Fibroblast of the aortic adventitia (primary cell): ENCODE data around the gene EXOC6B. TPM values are rescaled to one million over a fixed set of nuclear protein-coding genes. Genes with fewer than 3 reads are reported as not detected.

Experiments used
- DNase-seq: peaks from one replicate; pipeline ENCODE4 v3.0.0-alpha.2; 2010; ENCODE audit warnings: low read depth
- H3K4me3 ChIP-seq: 2 replicates; pipeline ENCODE4 v1.5.1; 2011; ENCODE audit warnings: low read depth, mild to moderate bottlenecking, control low read depth, low read length, moderate library complexity
- CTCF ChIP-seq: IDR thresholded peaks from 2 replicates; pipeline ENCODE4 v1.5.1; 2011; ENCODE audit warnings: mild to moderate bottlenecking, low read length, control low read depth, inconsistent platforms; ENCODE audit not compliant: insufficient read depth
- total RNA-seq: library from RNA; depleted of rRNA; stranded (reverse); fragments of >200 nt; gene quantifications from 2 replicates; pipeline ENCODE4 v1.2.3, GENCODE V29; 2012; ENCODE audit warnings: low replicate concordance

Gene EXOC6B
- total RNA-seq, 1 donor = 30.2 TPM

GRCh38 chr2:72678024-72678423 lies 147.8 kb downstream of the EXOC6B start:
- DNase-seq = no peak

GRCh38 chr2:72676341-72677025 lies 149.3 kb downstream of the EXOC6B start:
- TF ChIP-seq CTCF = no peak
- DNase-seq = peak; percentile 31
- H3K4me3 ChIP-seq = no peak overlapping the region

More at GRCh38 chr2:72678024-72678423, 147.8 kb downstream of the EXOC6B start:
- H3K4me3 ChIP-seq = no peak overlapping the region
- TF ChIP-seq CTCF = no peak

- DNase-seq = no peak
- no peak overlapping the region for H3K4me3 ChIP-seq
- TF ChIP-seq CTCF = no peak
Observed at GRCh38 chr2:72674982-72675915, 150.6 kb downstream of the EXOC6B start.

GRCh38 chr2:72673279-72673678 lies 152.6 kb downstream of the EXOC6B start:
- no peak for DNase-seq
- TF ChIP-seq CTCF = no peak
- no peak overlapping the region for H3K4me3 ChIP-seq

- no peak for TF ChIP-seq CTCF
- H3K4me3 ChIP-seq = no peak overlapping the region
- peak; percentile 92 for DNase-seq
Observed at GRCh38 chr2:72669121-72669520, 156.7 kb downstream of the EXOC6B start.

- no peak overlapping the region for H3K4me3 ChIP-seq
- no peak for TF ChIP-seq CTCF
- no peak for DNase-seq
Observed at GRCh38 chr2:72668647-72669046, 157.2 kb downstream of the EXOC6B start.
